Measurements from ENCODE around the gene LPCAT1.
"Not testable (repeated sequence)": the region's sequence is repeated elsewhere in the genome, so short reads cannot be mapped to it uniquely, and the experiment has no call there.

Gene LPCAT1

GRCh38 chr5:1424716-1425115, 99.0 kb downstream of the LPCAT1 start:
- H3K27me3 ChIP-seq = peaks cover 5% of the 10 kb centered on the region; the same call in 1 of the 2 replicates
- DNase-seq = no peak
- H3K4me1 ChIP-seq = no peaks in the 10 kb centered on the region
- TF ChIP-seq CTCF (IDR thresholded peaks at IDR 0.05; ENCODE audit: low read depth, low read length) = no peak
- no peak overlapping the region for H3K4me3 ChIP-seq (ENCODE audit: low read depth, low read length)
- no peaks in the 10 kb centered on the region for H3K36me3 ChIP-seq
- no peaks in the 10 kb centered on the region for H3K9me3 ChIP-seq

GRCh38 chr5:1423901-1424603, 99.7 kb downstream of the LPCAT1 start:
- no peak for TF ChIP-seq CTCF (IDR thresholded peaks at IDR 0.05; ENCODE audit: low read depth, low read length)
- Histone ChIP-seq H3K27me3 (peaks cover 5% of the 10 kb centered on the region; the same call in 1 of the 2 replicates), H3K36me3 (no peaks in the 10 kb centered on the region), H3K9me3 (no peaks in the 10 kb centered on the region), H3K4me3 (ENCODE audit: low read depth, low read length) (no peak overlapping the region), H3K4me1 (no peaks in the 10 kb centered on the region)
- DNase-seq = no peak

- H3K36me3 ChIP-seq; H3K27me3 ChIP-seq; H3K4me3 ChIP-seq (ENCODE audit: low read depth, low read length); H3K4me1 ChIP-seq; H3K9me3 ChIP-seq; DNase-seq: not testable (repeated sequence)
Measured at GRCh38 chr5:1422522-1422921, 101.2 kb downstream of the LPCAT1 start.

DNA sequence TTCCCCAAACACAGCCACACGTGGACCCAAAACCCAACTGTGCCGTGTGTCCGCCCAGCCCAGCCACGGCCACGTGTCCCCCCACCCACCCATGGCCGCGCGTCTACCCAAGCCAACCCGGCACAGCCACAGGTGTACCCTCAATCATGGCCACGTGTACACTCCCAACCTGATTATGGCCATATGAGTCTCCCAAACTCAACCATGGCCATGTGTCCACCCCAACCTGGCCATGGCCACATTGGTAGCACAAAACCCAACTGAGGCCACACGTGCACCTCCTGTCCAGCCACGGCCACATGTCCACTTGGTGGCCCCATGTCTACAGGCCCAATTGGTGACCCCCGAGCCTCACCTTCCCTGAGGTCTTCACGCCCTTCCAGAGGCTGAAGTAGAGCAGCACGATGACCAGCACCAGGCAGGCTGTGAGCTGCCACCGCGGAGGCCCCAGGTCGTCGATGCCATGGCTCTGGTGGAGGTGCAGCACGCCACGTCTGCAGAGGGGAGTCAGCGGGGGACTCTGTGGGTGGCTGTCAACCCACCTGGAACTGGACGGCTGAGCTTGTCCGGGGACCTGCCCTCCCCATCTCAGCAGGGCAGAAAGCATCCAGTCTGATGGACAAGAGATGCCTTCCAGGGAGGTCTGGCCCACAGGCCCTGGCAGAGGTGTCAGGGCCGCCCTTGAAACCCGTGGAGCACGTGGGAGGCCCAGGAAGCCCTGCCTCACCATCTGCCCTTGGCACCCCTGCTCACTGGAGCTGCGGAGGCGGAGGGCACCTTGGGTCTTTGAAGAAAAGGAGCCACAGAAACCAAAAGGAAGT, 102.0 kb downstream of the LPCAT1 start:
- Histone ChIP-seq H3K4me1 (no peaks in the 10 kb centered on the region), H3K36me3 (no peaks in the 10 kb centered on the region), H3K9me3 (no peaks in the 10 kb centered on the region), H3K27me3 (peaks cover 5% of the 10 kb centered on the region; the same call in 1 of the 2 replicates), H3K4me3 (ENCODE audit: low read depth, low read length) (no peak overlapping the region)
- no peak for TF ChIP-seq CTCF (IDR thresholded peaks at IDR 0.05; ENCODE audit: low read depth, low read length)
- no peak for DNase-seq

DNA sequence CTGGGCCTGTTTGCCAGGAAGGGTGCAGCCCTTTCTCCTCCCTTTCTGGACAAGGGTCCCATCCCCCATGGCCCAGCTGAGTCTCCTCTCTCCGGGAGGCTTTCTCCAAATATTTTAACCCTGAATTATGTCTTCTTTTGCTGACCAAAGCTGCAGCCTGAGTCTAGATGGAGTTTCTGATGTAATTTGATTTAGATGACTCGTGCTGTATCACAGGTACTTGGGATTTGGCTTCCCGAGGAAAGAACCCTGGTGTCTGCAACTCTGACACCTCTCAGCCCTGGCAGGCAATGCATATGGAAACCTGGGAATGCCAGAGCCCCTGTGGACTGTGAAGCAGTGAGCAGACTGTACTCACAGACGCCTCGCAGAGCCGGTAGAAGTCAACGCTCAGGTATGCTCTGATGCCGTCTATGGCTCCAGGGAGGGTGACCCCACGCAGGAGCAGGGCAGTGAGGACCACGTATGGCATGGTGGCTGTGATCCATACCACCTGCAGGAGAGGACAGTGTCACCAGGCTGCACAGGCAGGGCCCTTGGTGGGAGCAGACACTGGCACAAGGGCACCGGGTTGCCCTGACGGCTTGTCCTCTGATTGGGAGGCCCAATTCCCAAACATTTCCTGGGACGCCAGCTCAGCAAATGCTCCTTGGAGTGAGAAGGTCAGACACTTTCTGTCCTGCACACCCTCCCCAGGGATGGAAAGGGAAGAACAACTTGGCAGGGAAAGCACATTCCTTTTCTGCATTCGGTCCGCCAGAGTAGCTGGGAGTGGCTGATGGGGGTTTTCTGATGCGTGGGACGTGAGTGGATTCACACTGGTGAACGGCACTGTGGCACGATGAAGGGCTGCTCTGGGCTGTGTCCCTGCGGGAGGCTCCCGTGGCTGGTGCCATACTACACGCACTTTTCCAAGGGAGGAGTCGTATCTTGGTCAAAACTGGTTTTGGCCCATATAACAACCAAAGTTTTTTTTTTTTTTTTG, 103.3 kb downstream of the LPCAT1 start:
- DNase-seq = no peak

More for the DNA sequence above, 103.3 kb downstream of the LPCAT1 start:
- H3K36me3 ChIP-seq = no peaks in the 10 kb centered on the region
- no peaks in the 10 kb centered on the region for H3K4me1 ChIP-seq
- no peaks in the 10 kb centered on the region for H3K9me3 ChIP-seq
- H3K27me3 ChIP-seq = peaks cover 8% of the 10 kb centered on the region; the same call in 1 of the 2 replicates
- no peak for TF ChIP-seq CTCF (IDR thresholded peaks at IDR 0.05; ENCODE audit: low read depth, low read length)
- H3K4me3 ChIP-seq (ENCODE audit: low read depth, low read length) = no peak overlapping the region

Measured in BE2C (cell line).